NCI-H510A (cell line): ENCODE measurements around the gene CPLX3.
A peak's percentile ranks its signal among the peaks of the same experiment; 100 is the strongest.

Experiments
- DNase-seq: peaks from one replicate; lab custom pipeline; 2025; lab: John Stamatoyannopoulos, UW

CPLX3 gene

DNA sequence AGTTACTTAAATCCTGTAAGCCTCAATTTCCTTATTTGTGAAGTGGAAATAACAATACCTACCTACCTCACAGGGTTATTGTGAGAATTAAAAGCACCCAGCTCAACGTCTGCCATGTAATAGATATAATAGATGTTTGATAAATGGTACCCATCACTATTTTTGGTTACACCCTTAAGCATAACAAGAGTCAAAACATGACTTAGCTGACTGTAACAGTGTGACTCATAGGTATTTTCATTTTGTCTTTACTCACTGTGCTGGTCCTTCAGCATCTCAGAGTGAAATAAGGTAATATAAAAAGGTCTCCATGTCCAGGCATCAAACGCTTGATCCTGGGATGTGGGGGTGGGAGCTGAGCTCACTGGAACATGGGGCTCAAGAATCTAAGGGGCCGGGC, 3.1 kb downstream of the CPLX3 start:
- DNase-seq: no peak

DNA sequence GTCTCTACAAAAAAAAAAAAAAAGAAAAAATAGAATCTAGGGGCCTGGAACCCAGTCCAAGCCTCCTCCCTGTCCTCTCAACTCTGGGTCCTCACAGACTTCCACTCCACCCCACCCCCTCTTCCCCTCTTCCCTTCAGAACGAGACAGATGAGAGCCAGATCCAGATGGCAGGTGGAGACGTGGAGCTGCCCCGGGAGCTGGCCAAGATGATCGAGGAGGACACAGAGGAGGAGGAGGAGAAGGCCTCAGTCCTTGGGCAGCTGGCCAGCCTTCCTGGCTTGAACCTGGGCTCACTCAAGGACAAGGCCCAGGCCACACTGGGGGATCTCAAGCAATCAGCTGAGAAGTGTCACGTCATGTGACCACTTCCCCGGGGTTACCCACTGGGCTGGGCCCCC, 3.6 kb downstream of the CPLX3 start:
- DNase-seq: no peak

DNA sequence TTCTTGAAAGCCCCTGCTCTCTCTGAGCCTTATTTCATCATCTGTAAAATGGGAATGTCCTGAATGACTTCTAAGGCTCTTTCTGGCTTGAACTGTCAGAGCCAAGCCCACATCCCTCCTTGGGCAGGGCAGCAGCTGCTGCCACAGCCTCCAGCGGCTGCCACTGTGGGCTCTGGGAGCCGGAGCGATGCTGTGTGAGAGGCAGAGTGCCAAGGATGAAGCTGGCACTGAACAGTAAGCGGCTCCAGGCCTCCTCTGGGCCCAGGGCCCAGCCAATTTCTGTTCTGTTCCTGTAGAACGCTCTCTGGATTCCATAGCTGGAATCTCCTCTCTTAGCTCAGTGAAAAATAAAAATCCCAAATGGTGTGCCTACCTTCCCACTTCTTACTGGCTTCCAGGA, 4.4 kb downstream of the CPLX3 start:
- no peak for DNase-seq

DNA sequence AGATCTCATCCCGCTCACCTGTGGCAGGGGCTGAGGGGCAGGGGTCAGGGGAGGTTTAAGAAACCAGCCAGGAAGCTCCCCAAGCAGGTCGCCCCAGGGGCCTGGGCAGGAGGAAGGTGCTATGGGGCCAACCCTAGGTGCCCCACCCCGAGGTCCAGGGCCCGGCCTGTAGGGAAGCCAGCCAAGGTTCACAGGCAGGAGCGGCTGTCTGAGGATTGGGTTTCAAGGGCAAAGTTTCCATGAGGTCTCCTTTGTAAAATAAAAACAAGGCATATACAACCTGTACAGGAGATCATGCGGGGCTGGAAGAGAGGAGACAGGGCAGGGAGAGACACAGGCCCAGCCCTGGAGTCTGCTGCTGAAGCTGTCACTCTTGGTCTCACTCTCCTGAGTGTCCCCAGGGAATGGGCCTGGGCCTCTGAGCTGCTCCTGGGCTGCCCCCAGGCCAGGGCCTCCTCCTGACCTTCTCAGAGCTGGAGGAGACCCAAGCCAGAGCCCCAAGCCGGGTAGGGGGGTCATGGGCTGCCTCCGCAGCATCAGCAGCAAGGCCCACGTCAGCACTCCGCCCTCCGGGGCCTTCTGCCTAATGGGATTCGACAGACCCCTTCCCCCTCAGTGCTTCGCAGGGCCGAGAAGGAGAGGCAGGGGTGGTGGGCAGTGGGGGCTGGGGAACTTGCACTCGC, 5.5 kb downstream of the CPLX3 start:
- DNase-seq: no peak

DNA sequence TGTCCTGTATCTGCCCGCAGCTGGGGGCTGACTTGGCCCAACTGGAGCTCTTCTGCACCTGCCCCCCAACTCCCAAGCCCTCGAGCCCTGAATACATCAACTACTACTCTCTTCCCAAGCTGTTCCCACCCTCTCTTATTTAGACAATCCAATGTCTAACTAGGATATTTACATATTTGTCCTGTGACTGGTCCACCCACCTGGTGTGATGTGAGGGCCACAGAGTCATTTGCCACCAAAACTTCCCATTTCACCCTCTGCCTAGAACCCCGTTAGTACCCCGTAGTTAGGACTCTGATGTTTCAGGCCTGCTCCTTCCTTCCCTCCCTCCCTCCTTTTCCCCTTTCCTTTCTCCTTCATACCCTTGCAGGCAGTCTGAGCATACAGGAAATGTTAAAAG, 6.4 kb downstream of the CPLX3 start:
- no peak for DNase-seq

DNA sequence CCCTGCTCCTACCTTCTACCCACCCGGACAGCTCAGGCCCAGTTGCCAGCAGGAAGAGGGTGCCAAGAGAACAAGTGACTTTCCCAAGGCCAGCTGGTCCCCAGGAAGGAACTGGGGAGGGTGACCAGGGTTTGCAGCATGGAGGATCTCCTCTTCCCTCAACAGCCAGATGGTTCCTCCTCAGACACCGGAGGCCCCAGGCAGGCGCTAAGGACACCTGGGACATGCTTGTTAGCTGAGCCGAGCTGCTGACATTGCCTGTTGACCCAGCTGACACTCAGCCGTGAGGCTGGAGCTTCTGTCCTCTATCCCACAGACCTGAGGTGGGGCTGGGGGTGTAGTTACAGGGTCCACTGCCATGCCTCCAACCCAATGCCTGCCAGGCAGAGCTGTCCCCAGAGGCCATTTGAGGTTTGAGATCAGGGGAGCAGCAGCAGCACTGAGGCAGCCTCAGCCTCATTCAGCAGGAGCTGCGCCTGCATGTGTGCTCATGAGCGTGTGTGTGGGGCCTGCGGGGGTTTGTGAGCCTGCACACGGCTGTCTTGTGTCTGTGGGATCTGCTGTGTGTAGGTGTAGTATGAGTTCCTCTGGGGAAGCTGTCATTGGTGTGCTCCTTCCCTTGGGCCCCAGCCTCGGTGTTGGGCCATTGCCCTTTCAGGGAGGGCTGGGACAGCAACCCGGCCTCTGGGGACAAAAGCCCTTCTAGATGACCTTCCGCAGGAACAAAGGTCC, 7.1 kb downstream of the CPLX3 start:
- no peak for DNase-seq

DNA sequence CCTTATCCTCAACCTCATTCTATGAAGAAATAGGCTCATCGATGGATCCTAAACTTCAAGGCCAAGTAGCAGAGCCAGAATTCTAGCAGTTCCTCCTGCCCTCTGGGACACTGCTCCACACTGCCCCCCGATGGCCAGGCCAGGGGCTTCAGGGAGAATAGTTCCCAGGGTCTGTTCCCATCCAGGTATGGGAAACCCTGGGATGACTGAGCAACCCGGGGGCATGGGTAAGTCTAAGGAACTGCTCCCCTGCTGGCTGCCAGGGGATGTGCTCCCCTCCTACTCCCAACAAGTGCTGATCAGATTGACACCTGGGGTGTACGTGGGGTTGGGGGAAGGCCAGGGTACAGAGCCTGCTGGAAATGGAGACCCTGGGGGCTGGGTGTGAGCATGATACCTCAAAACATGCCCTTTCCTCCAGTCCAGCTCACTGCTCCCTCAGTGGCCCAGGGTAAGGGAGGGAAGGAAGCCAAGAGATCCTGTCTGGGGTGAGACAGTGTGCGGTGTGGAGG, 8.9 kb downstream of the CPLX3 start:
- DNase-seq: no peak

DNA sequence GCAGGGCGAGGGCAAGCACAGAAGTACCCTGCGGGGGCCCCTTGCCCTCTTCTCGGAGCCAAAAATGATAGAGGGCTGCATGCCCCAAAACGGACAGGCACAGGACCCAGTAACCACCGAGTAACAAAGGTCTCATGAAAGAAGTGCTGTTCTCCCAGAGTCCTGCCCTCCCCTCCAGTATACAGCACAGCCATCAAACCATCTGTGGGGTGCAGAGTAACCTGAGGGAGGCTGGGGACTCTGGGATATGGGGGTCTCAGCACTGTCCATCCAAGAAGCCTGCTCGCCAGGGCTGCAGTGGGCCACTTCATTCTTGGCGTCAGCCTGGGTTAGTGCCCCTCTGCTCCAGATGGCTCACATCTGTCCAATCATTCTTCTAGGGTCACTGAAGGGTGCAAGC, 10.4 kb downstream of the CPLX3 start:
- no peak for DNase-seq

DNA sequence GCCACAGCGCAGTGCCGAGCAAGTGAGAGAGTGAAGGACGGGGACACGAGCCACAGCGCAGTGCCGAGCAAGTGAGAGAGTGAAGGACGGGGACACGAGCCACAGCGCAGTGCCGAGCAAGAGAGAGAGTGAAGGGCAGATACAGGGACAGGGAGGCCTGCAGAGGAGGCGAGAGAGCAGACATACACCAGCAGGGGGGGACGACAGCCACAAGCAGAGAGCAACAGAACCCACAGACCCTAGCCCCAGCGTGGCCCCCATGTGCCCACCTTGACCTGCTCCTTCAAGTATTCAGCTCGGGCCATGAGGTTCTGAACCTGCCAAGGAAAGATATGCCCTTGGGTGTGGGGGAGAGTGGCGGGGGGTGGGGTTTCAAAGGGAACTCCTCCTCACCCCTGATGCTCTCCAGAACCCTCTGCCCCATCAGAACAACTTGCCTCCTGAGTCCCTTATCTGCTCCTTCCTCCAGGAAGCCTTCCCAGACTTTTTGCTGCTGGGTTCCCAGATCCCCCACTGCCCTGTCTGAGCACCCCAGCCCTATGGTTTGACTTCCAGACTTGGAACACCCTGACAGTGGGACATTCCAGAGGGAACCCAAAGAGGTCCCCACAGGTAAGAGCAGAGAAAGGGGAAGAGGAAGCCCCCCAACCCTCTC, 11.2 kb downstream of the CPLX3 start:
- no peak for DNase-seq

DNA sequence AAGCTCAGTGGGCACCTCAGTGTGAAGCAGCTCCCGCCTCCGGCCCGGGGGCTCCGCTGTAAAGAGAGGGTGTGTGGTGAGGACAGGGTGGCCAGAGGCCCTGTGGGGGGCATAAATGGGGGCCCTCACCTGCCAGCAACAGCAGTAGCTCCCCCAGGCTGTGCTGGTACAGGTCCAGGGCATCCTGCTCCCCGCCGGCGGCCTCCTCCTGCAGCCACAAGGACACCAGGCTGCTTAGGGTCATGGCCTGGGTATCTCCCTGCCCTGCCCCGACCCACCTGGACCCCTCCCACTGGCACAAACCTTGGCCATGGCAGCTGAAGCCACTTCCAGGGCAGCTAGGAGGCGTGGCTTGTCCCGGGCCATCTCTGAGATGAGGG, 11.7 kb downstream of the CPLX3 start:
- no peak for DNase-seq

DNA sequence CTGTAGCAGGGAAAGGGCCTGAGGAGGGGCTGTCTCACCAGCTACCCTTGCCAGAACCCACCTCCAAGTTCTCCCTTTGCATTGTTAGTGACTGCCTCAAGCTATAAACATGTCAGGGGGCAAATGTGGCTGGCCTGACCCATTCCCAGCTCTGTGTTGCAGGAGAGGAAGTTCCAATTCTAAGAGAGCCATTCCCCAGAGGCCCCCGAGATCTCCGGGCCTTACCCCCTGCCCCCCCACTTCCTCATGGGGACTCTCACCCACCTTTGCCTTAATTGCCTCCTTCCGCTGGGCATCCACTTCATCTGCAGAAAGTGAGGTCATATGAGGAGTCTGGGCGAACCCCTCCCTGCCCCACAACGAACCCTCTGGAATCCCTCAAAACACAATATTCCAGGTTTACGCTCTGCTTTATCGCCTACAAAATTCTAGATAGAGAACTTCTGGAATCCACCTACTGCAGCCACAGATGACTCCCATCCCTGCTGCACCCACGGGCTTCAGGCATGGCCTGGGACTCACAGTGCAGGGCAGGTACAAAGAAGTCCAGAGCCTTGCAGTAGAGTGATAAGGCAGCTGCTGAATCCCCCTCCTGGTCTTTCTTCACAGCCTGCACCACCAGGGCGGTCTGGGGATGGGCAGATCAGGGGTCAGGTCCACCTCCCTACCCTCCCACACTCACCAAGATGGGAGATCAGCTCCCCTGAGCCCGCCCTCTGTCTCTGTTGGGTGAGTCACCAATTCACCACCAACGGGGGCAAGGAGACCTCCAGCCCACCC, 12.5 kb downstream of the CPLX3 start:
- DNase-seq: no peak

DNA sequence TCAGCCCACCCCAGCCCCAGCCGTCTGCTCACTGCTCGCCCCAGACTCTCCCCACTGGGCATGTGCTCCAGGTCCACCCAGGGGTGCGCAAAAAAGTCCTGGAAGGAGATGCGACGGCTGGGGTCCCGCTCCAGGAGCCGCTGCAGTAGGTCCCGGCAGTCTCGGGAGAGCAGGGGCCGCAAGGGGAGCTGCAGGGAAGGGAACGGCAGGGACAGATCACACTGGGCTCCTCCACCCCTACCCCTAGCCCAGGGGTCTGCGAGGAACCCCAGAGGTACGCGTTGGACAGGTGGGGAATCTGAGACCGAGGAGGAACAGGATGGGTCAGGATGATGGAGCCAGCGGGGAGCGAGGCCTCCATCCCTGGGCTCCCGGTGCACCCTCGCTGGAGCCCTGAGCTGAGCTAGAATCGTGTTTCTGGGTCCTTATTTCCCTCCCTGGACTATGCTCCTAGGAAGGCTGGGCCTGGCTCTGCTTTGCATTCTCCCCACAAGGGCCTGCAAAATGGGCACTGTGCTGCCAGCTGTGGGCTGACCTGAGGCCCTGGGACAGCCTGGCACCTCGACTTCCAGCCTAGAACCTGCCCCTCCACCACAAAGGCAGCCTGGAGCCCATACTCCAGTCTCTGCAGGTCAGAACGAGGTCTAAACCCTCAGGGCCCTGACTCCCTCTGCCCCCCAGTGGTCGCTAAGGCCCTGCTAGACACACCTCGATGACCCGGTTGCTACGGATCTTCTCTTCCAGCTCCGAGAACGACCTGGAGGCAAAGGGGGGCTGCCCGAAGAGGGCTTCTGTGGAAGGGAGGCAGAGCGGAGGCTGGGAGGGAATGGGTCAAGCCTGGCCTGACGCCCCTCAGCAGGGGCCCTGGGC, 13.3 kb downstream of the CPLX3 start:
- no peak for DNase-seq

DNA sequence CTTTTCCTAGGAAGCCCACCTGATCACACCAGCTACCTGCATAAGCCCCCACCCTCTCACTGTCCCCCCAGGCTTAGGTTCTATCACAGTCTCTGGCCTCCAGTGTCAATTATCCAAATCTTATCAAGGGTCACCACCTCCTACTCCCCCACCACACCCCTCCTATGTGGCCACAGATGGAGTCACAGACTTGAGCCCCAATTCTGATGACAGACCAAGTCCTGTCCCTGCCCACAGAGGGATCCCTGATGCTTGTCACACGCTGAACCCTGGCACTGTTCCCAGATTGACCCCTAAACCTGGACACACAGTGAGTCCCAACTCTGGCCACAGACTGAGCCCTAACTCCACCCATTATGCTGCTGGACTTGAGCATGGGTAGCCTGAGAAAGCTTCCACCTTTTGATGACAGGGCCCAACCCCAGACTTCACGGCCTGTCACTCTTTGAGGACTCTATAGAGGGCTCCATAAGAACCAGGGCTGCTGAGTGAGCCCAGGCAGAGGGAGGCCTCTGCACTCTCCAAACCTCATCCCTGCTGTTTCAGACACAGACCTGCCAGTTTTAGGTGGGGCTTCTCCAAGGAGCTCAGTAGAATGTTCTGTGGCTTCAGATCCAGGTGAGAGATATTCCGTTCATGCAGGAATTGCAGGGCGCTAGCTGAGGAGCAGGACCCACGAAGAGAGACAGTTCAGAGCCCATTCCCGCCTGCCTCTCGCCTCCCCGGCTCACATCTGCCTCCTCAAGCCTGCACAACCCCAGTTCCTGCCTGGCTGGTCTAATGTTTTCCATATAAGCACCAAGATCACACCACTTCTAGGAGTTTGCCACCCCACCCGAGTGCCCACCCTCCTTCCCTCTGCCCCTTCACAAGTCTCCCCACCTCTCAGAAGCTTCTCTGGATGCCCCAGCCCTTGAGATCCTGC, 14.7 kb downstream of the CPLX3 start:
- no peak for DNase-seq

DNA sequence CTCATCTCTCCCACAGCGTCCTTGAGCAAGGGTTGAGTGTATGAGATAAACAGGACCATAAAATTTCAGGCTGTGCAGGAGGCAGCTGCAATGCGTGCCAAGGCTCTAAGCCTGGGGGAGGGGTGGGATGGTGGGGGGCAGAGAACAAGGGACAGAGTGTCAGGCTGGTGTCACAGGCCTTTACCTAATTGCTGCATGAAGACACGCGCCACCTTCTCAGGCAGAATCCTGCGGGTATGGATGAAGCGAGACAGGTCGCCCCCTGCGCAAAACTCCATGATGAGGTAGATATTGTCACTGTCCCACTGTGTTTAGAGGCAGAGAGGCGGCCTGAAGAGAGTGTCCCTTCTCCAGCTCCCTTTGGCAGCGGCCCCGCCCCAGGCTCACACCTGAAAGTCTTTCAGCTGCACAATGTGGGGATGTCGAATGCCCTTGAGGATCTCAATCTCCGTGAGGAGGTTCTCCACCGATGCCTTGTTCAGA, 15.5 kb downstream of the CPLX3 start:
- DNase-seq: no peak

DNA sequence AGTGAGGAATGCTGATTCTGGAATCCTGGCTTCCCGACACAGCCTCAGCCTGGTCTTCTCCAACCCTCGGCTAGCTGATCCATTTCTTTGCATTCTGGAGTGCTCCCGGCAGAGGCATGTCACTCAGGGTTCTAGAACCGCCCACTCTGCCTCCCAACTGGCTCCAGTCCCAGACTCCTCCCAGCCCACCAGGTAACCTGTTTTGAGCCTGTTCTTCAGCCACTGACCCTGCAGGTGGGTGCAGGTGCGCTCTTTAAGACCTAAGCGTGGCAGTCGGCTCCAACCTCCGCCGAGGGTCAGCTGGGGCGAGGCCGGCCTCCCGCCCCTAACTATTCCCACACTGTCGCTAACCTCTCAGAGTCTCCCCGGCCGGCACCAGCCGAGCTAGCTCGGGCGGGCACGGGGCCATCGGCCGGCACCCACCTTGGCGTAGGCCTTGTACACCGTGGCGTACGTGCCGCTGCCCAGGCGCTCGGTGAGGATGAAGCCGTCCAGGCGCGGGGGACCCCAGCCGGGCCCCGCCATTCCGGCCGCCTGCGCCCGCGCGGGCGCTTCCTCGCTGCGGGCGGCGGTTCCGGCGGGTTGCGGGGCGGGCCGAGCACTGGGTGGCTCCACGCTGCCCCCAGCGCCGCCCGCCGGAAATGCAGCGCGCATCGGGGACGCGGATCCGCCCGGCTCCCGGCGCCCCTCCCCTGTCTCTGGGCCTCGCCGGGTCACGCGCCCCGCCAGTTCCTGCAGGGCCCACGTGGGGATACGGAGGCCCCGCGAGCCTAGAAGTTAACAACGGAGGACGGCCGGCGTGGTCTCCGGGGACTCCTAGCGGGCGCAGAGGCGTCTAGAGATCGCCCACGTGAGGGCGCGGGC, 16.4 kb downstream of the CPLX3 start, which contains the start of gene ULK3:
ULK3 (minus strand) TSS at position 576 of the 864 bp plus-strand sequence; CDS start at position 525, 51 bp downstream.
- peak; percentile 84 for DNase-seq

DNA sequence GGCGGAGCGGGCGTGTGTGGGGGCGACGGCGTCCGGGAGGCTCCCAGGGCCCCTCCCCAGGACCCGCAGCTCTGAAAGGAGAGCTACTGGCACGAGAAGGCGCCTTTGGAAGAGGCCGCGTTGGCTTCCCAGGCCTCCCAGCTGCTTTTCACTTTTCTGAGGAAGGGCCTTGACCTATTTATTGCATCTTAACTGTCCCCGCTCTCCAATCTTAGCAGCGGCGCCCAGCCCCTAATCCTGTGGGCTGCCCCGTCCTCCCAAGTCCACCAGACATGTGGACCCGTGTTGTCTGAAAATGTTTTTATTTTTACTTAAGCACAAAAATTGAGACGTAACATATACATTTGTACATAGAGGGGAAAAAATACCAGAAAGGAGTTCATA, 17.0 kb downstream of the CPLX3 start:
- DNase-seq: no peak

DNA sequence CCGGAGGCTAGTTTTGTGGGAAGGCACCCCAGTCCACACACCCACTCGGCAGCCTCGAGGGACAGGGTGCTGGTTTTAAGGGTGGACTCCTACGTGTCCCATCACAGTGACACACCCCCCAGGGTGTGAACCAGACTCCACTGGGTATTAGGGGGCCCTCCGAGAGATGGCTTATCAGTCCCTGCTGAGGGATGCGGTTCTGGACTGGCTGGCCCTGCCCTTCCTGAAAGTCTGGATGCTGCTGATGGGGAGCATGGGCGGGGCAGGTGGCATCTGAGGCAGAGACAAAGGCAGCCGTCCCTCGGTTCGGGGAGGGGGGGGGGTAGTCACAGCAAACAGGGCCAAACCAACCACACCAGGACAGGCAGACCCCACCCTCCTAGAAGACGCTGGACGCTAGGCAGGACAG, 17.5 kb downstream of the CPLX3 start:
- DNase-seq: no peak

DNA sequence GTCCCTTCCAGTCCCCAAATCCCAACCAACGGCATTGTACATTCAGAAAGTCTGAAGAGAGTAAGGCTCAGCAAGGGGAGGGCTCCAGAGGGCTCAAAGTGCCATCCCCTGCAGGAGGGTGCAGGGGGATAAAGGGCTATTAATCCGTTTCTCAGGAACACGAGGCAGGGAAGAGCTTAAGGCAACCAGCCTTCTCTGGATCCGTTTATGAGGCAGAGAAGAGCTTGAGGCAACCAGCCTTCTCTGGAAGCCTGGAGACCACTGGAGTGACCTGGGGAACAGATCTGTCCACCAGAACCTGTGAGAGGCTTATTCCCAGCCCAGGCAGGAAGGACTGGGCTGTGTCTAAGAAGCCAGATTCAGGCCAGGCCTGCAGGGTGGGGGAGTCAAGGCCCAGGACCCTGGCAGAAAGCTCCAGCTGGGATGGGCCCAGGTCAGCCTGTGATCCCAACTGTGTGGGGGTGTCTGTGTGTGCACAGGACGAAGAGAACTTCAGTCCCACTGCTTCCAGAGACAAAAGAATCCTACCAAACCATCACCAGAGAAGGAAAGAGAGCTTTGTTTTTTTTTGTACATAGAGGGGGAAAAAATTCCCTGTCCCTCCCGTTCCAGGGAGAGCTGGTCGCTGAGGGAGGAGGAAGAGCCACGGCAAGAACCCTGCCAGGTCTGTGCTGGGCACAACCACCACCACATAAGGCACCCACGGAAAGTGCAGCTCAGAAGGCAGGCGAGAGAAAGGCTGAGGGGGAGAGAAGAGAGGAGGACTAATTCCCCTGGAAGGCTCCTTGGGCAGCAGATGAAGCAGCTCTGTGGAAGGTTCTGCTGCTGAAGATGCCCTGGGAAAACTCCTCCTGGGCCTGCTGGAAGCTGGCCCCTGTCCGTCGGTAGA, 18.1 kb downstream of the CPLX3 start:
- no peak for DNase-seq
